Raji (cell line): Measurements from ENCODE around the gene INF2.

Source experiments
- POLR2A ChIP-seq: IDR thresholded peaks from 2 replicates; pipeline ENCODE4 v1.6.1; 2011; ENCODE audit warnings: low read depth, low read length, control low read depth; ENCODE audit not compliant: insufficient read depth

INF2 gene

DNA sequence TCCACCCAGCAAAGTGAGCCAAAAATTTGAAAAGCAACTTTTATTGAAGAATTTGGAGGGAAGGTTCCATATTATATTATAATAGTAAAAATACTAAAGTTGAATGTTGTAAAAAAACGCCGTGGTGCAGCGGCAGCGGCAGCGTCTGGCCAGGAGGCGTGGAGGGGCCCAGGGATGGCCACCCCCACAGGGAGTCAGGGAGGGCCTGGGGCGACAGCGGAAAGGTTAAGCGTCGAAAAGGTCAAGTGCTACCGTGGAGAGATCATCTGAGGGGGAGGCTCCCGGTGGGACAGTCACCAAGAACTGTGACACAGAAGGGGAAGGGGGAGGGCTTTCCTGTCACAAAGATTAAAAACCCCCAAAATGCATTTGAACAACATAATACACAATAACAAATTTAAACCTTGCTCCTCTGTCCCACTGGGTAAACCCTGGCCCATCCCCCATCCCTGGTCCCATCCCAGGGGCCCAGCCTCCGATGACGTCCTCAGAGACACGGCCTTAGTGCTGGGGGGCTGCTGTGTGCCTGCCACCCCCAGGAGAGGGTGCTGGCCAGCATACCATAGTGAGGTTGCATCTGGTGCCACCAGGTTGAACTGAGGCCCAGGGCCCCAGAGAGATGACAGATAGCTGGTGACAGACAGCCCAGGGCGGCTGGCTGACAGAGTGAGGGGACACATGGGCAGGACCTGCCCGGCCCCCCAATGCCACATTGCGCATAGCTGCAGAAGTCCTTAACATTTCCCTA is 80.1 kb downstream of the INF2 start:
- no peak for TF ChIP-seq POLR2A

DNA sequence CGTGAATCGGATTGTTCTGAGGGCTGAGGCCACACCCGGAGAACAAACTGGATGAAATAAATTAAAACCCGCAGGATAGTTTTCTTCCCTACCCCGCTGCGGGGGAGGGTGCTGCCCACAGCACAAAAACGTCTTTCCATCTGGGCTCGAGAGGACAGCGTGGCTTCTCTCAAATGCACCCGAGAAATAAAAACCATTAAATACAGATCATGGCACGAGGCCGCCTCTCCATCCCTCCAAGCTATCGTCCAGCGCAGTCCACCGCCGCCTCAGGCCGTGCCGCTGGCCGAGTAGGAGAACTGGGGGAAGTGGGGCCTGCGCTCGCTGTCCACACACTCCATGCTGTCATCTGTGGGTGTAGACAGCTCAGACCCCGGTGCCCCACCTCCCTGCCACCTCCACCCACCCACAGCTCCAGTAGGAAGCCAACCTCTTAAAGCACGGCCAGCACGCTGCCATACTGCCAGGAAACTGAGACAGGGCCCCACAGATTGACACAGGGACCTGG is 80.7 kb downstream of the INF2 start:
- TF ChIP-seq POLR2A: no peak

DNA sequence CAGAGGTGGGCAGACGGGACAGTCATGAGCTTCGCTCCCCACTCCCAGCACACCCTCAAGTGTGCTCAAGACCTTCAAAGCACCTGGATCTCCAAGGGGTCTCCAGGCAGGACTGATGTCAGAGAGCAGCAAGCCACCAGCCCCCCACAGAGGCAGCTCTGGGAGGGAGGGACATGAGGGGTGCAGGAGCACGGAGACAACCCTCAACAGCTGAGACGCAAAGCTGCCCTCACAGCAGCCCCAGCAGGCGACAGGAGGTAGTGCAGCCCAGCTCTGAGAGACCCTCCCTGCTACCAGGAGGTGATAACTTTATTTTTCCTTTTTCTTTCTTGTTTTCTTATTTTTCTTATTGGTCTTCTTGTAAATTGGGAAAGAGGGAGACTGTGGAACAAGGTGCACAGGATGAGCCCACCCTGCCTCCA is 81.4 kb downstream of the INF2 start:
- TF ChIP-seq POLR2A: no peak

DNA sequence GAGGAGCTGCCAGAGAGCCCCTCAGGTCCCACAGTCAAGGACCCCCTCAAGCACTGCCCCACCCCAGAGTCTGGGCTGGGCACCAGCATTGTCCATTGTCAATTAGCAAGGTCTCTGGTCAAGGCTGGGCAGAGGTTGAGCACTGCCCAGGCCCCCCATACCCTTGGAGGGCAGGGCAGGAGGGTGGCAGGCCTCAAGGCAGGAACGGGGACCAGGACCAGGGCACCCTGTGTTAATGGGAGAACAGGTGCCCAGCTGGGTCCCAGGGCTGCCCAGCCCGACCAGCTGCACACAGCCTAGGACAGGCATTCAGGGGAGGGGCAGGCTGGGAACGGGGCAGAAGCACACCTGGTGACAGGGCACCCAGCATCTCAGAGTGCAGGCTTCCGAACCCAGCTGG is 82.0 kb downstream of the INF2 start:
- no peak for TF ChIP-seq POLR2A
